HEK293 (cell line): Measurements from ENCODE around the gene MTHFS.
A peak's percentile ranks its signal among the peaks of the same experiment; 100 is the strongest.

Source experiments
- CTCF ChIA-PET: fragments of 350-600 bp; formaldehyde crosslinking; extraction: SDS; loops from one replicate; lab custom pipeline; 2021; ENCODE audit warnings: antibody characterized with exemption; lab: Yijun Ruan, JAX
- POLR2A ChIA-PET: fragments of 300-600 bp; formaldehyde crosslinking; extraction: SDS; loops from one replicate; lab custom pipeline; 2020; ENCODE audit warnings: antibody characterized with exemption, inconsistent platforms; lab: Yijun Ruan, JAX
- H3K27ac ChIP-seq: fragments of 200-500 bp; sonication (Bioruptor generic); 2 replicates; pipeline ENCODE4 v1.5.1; 2014; ENCODE audit warnings: low read depth, low read length, control low read depth, inconsistent platforms; ENCODE audit errors: extremely low read depth
- H3K36me3 ChIP-seq, 2 experiments: fragments of 200-500 bp in 1 of 2; sonication (Bioruptor generic) in 1 of 2; 1 replicate in 1 of 2; 2 replicates in 1 of 2; pipeline ENCODE4 v1.5.1; 2014 to 2017; ENCODE audit warnings: inconsistent platforms in 2 of 2, low read length in 2 of 2; ENCODE audit not compliant: control insufficient read depth in 2 of 2, insufficient read depth in 1 of 2
- H3K4me1 ChIP-seq: fragments of 200-500 bp; sonication (Bioruptor generic); 2 replicates; pipeline ENCODE4 v1.5.1; 2014; ENCODE audit warnings: mild to moderate bottlenecking, low read length, inconsistent platforms; ENCODE audit not compliant: control insufficient read depth, insufficient read depth
- H3K4me3 ChIP-seq: 2 replicates; pipeline ENCODE4 v1.5.1; 2011; ENCODE audit warnings: low read depth, mild to moderate bottlenecking, control low read depth, low read length, moderate library complexity
- H3K9me3 ChIP-seq: fragments of 200-500 bp; sonication (Bioruptor generic); 2 replicates; pipeline ENCODE4 v1.5.1; 2014; ENCODE audit warnings: low read depth, low read length, inconsistent platforms; ENCODE audit not compliant: control insufficient read depth, insufficient read depth
- OSR2 ChIP-seq: fragments of 450-650 bp; formaldehyde crosslinking; IDR thresholded peaks from 2 replicates; pipeline ENCODE4 v1.5.1; 2016; ENCODE audit warnings: missing biosample characterization, missing genetic modification characterization
- SCRT1 ChIP-seq: fragments of 450-650 bp; formaldehyde crosslinking; IDR thresholded peaks from 2 replicates; pipeline ENCODE4 v1.5.1; 2016; ENCODE audit warnings: missing biosample characterization, missing genetic modification characterization, borderline replicate concordance
- SCRT2 ChIP-seq: fragments of 450-650 bp; formaldehyde crosslinking; IDR thresholded peaks from 2 replicates; pipeline ENCODE4 v1.5.1; 2016; ENCODE audit warnings: missing biosample characterization, missing genetic modification characterization
- ZEB2 ChIP-seq: fragments of 450-650 bp; formaldehyde crosslinking; IDR thresholded peaks from 2 replicates; pipeline ENCODE4 v1.5.1; 2016; ENCODE audit warnings: missing biosample characterization, missing genetic modification characterization
- ZFP37 ChIP-seq: fragments of 450-650 bp; formaldehyde crosslinking; IDR thresholded peaks from 2 replicates; pipeline ENCODE4 v1.5.1; 2016; ENCODE audit warnings: missing biosample characterization, missing genetic modification characterization
- ZFP41 ChIP-seq: fragments of 450-650 bp; formaldehyde crosslinking; IDR thresholded peaks from 2 replicates; pipeline ENCODE4 v1.5.1; 2016; ENCODE audit warnings: missing biosample characterization, missing genetic modification characterization, borderline replicate concordance
- ZNF112 ChIP-seq: fragments of 450-650 bp; formaldehyde crosslinking; IDR thresholded peaks from 2 replicates; pipeline ENCODE4 v1.5.0; 2017; ENCODE audit warnings: missing biosample characterization, missing genetic modification characterization
- ZNF792 ChIP-seq: fragments of 450-650 bp; formaldehyde crosslinking; IDR thresholded peaks from 2 replicates; pipeline ENCODE4 v1.5.1; 2016; ENCODE audit warnings: missing biosample characterization, missing genetic modification characterization
- TF ChIP-seq, protein P1 (sequence below): fragments of 450-650 bp; IDR thresholded peaks from 2 replicates; pipeline ENCODE4 v1.5.1; 2018; ENCODE audit warnings: missing biosample characterization, mild to moderate bottlenecking, missing genetic modification characterization
- TF ChIP-seq, protein P2 (sequence below): fragments of 450-650 bp; formaldehyde crosslinking; IDR thresholded peaks from 2 replicates; pipeline ENCODE4 v1.5.1; 2017; ENCODE audit warnings: missing biosample characterization, missing genetic modification characterization
- TF ChIP-seq, protein P3 (sequence below): fragments of 450-650 bp; formaldehyde crosslinking; IDR thresholded peaks from 2 replicates; pipeline ENCODE4 v1.5.1; 2017; ENCODE audit warnings: missing biosample characterization, missing genetic modification characterization
- TF ChIP-seq, protein P4 (sequence below): fragments of 450-650 bp; formaldehyde crosslinking; conservative IDR thresholded peaks from 2 replicates; pipeline ENCODE4 v1.5.1; 2016; ENCODE audit warnings: low read depth, missing biosample characterization, missing genetic modification characterization
- TF ChIP-seq, protein P5 (sequence below): fragments of 450-650 bp; formaldehyde crosslinking; IDR thresholded peaks from 2 replicates; pipeline ENCODE4 v1.5.1; 2016; ENCODE audit warnings: missing biosample characterization, missing genetic modification characterization
- TF ChIP-seq, protein P6 (sequence below): IDR thresholded peaks from 2 replicates; pipeline ENCODE4 v1.6.1; 2011; ENCODE audit warnings: mild to moderate bottlenecking, low read depth, low read length, borderline replicate concordance

Gene MTHFS

DNA sequence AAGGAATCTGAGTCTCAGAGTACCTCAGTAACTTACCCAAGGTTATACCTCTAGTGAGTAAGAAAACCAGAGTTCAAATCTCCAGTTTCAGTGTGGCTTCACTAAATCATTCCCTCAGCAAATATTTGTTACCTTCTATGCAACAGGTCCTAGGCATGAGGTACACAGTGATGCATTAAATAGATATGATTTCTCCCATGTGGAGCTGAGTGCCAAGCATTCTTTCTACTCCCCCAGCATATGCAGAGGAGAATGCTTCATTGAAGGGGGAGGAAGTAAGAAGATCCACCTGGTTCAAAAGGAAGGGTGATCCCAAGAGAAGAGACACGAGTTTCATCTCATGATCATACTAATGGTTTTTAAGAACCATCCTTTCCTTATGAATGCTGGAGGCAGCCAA, 6.8 kb upstream of the MTHFS start:
- H3K36me3 ChIP-seq = peaks cover 0 to 8% of the 10 kb centered on the region in 2 experiments; a peak in 1 of 3 replicates
- no peak for TF ChIP-seq ZEB2 (tag by site-specific recombination)
- TF ChIP-seq ZNF792 (tag by site-specific recombination) = no peak
- TF ChIP-seq SCRT1 (tag by site-specific recombination) = 0 out of 2 replicates have a peak, but pooled peaks have one; percentile 14
- TF ChIP-seq SCRT2 = peak; percentile 71
- no peak overlapping the region for H3K27ac ChIP-seq
- ChIA-PET CTCF (interaction anchor here (0.7 to 1.5 kb wide), 2 partner anchors 28 to 89 kb away, joined by 3 to 5 read pairs; no protein-coding TSS in a partner anchor), POLR2A (interaction anchor here (2.1 kb wide), 1 partner anchor 20 kb away, joined by 6 read pairs; no protein-coding TSS in a partner anchor)
- H3K4me3 ChIP-seq = no peak overlapping the region
- peaks cover 2% of the 10 kb centered on the region; the same call in 1 of the 2 replicates for H3K4me1 ChIP-seq
- no peaks in the 10 kb centered on the region for H3K9me3 ChIP-seq

DNA sequence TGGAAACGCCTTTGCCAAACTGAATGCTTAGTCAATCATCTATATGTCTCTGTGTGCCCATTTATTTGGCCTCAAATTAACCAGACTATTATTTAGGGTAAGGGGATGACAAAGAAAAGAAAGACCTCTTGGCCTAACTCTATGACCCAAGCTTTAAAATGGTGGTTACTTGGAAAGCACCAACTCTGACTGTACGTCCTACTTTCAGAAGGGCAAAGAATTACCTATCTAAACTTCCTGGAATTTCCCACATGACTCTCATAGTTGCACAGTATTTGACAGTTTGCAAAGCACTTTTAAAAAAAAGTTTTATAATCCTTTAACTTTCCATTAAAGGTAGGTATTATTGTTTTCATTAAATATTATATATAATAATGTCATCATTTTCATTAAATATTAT, 6.3 kb upstream of the MTHFS start:
- Histone ChIP-seq H3K4me3 (no peak overlapping the region), H3K9me3 (no peaks in the 10 kb centered on the region), H3K27ac (no peak overlapping the region), H3K4me1 (peaks cover 2% of the 10 kb centered on the region; the same call in 1 of the 2 replicates)
- POLR2A ChIA-PET = interaction anchor here (2.1 kb wide), 1 partner anchor 20 kb away, joined by 6 read pairs; no protein-coding TSS in a partner anchor
- TF ChIP-seq ZNF112 (tag by site-specific recombination) = no peak
- TF ChIP-seq, protein P1, sequence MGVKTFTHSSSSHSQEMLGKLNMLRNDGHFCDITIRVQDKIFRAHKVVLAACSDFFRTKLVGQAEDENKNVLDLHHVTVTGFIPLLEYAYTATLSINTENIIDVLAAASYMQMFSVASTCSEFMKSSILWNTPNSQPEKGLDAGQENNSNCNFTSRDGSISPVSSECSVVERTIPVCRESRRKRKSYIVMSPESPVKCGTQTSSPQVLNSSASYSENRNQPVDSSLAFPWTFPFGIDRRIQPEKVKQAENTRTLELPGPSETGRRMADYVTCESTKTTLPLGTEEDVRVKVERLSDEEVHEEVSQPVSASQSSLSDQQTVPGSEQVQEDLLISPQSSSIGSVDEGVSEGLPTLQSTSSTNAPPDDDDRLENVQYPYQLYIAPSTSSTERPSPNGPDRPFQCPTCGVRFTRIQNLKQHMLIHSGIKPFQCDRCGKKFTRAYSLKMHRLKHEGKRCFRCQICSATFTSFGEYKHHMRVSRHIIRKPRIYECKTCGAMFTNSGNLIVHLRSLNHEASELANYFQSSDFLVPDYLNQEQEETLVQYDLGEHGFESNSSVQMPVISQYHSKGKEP = no peak
- TF ChIP-seq ZFP37 (tag by site-specific recombination) = no peak
- TF ChIP-seq, protein P2, sequence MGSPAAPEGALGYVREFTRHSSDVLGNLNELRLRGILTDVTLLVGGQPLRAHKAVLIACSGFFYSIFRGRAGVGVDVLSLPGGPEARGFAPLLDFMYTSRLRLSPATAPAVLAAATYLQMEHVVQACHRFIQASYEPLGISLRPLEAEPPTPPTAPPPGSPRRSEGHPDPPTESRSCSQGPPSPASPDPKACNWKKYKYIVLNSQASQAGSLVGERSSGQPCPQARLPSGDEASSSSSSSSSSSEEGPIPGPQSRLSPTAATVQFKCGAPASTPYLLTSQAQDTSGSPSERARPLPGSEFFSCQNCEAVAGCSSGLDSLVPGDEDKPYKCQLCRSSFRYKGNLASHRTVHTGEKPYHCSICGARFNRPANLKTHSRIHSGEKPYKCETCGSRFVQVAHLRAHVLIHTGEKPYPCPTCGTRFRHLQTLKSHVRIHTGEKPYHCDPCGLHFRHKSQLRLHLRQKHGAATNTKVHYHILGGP (tag by site-specific recombination) = no peak
- TF ChIP-seq, protein P3, sequence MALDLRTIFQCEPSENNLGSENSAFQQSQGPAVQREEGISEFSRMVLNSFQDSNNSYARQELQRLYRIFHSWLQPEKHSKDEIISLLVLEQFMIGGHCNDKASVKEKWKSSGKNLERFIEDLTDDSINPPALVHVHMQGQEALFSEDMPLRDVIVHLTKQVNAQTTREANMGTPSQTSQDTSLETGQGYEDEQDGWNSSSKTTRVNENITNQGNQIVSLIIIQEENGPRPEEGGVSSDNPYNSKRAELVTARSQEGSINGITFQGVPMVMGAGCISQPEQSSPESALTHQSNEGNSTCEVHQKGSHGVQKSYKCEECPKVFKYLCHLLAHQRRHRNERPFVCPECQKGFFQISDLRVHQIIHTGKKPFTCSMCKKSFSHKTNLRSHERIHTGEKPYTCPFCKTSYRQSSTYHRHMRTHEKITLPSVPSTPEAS = no peak
- TF ChIP-seq, protein P4, sequence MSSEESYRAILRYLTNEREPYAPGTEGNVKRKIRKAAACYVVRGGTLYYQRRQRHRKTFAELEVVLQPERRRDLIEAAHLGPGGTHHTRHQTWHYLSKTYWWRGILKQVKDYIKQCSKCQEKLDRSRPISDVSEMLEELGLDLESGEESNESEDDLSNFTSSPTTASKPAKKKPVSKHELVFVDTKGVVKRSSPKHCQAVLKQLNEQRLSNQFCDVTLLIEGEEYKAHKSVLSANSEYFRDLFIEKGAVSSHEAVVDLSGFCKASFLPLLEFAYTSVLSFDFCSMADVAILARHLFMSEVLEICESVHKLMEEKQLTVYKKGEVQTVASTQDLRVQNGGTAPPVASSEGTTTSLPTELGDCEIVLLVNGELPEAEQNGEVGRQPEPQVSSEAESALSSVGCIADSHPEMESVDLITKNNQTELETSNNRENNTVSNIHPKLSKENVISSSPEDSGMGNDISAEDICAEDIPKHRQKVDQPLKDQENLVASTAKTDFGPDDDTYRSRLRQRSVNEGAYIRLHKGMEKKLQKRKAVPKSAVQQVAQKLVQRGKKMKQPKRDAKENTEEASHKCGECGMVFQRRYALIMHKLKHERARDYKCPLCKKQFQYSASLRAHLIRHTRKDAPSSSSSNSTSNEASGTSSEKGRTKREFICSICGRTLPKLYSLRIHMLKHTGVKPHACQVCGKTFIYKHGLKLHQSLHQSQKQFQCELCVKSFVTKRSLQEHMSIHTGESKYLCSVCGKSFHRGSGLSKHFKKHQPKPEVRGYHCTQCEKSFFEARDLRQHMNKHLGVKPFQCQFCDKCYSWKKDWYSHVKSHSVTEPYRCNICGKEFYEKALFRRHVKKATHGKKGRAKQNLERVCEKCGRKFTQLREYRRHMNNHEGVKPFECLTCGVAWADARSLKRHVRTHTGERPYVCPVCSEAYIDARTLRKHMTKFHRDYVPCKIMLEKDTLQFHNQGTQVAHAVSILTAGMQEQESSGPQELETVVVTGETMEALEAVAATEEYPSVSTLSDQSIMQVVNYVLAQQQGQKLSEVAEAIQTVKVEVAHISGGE = no peak
- TF ChIP-seq, protein P5, sequence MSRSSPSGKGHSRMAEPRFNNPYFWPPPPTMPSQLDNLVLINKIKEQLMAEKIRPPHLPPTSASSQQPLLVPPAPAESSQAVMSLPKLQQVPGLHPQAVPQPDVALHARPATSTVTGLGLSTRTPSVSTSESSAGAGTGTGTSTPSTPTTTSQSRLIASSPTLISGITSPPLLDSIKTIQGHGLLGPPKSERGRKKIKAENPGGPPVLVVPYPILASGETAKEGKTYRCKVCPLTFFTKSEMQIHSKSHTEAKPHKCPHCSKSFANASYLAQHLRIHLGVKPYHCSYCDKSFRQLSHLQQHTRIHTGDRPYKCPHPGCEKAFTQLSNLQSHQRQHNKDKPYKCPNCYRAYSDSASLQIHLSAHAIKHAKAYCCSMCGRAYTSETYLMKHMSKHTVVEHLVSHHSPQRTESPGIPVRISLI (tag by site-specific recombination) = no peak
- TF ChIP-seq OSR2 (tag by site-specific recombination) = no peak
- TF ChIP-seq, protein P6, sequence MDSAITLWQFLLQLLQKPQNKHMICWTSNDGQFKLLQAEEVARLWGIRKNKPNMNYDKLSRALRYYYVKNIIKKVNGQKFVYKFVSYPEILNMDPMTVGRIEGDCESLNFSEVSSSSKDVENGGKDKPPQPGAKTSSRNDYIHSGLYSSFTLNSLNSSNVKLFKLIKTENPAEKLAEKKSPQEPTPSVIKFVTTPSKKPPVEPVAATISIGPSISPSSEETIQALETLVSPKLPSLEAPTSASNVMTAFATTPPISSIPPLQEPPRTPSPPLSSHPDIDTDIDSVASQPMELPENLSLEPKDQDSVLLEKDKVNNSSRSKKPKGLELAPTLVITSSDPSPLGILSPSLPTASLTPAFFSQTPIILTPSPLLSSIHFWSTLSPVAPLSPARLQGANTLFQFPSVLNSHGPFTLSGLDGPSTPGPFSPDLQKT = no peak
- no peak for TF ChIP-seq ZFP41 (tag by site-specific recombination)
- TF ChIP-seq ZEB2 (tag by site-specific recombination) = no peak
- TF ChIP-seq, all 188 proteins: peak for 0
- CTCF ChIA-PET = interaction anchor here (1.5 kb wide), 1 partner anchor 90 kb away, joined by 3 read pairs; no protein-coding TSS in a partner anchor
- peaks cover 0 to 8% of the 10 kb centered on the region in 2 experiments; a peak in 1 of 3 replicates for H3K36me3 ChIP-seq
